Measurements from ENCODE around the gene IDH3A. TPM values are rescaled to one million over a fixed set of nuclear protein-coding genes. Genes with fewer than 3 reads are reported as not detected.

Gene IDH3A
- total and polyA plus RNA-seq, 10 donors = 27.6 to 90.7 (median 70.1) TPM

GRCh38 chr15:78179906-78180305, 30.7 kb downstream of the IDH3A start:
- Histone ChIP-seq H3K27ac (no peak overlapping the region), H3K36me3 (no peaks in the 10 kb centered on the region), H3K27me3 (replicated peaks in 1 of 7) (no peaks in the 10 kb centered on the region), H3K9me3 (no peaks in the 10 kb centered on the region), H3K4me1 (peaks cover 0 to 11% (median 2%) of the 10 kb centered on the region in 6 donors), H3K4me3 (no peak overlapping the region)
- DNase-seq = no peak
- TF ChIP-seq POLR2AphosphoS5 (IDR thresholded peaks at IDR 0.05) (no peak), CTCF (IDR thresholded peaks at IDR 0.05 in 8 of 11, conservative IDR thresholded peaks at IDR 0.05 in 3 of 11) (no peak), POLR2A (IDR thresholded peaks at IDR 0.05) (no peak)
- intact Hi-C loops (cut with DNase I; ENCODE audit: low total_unique reads) = no loop called here
- 85 to 94% (median 91%) methylated on average over 5 of the region's 5 CpGs for WGBS, 5 donors

GRCh38 chr15:78182336-78182700, 33.2 kb downstream of the IDH3A start:
- H3K9me3 ChIP-seq = no peaks in the 10 kb centered on the region
- TF ChIP-seq POLR2A (IDR thresholded peaks at IDR 0.05) (no peak), POLR2AphosphoS5 (IDR thresholded peaks at IDR 0.05) (no peak), CTCF (IDR thresholded peaks at IDR 0.05 in 8 of 11, conservative IDR thresholded peaks at IDR 0.05 in 3 of 11) (no peak)
- no peak overlapping the region for H3K4me3 ChIP-seq
- no peak for DNase-seq
- H3K36me3 ChIP-seq = no peaks in the 10 kb centered on the region
- H3K4me1 ChIP-seq = peaks cover 0 to 4% (median 0%) of the 10 kb centered on the region in 6 donors
- no peaks in the 10 kb centered on the region for H3K27me3 ChIP-seq (replicated peaks in 1 of 7)
- intact Hi-C loops (cut with DNase I; ENCODE audit: low total_unique reads) = no loop called here
- no peak overlapping the region for H3K27ac ChIP-seq
- 83 to 100% (median 94%) methylated on average over 5 of the region's 5 CpGs for WGBS, 5 donors

GRCh38 chr15:78182821-78183220, 33.7 kb downstream of the IDH3A start:
- no peaks in the 10 kb centered on the region for H3K36me3 ChIP-seq
- no peak overlapping the region for H3K4me3 ChIP-seq
- no peaks in the 10 kb centered on the region for H3K27me3 ChIP-seq (replicated peaks in 1 of 7)
- no peak for DNase-seq
- TF ChIP-seq POLR2AphosphoS5 (IDR thresholded peaks at IDR 0.05) = no peak
- no peak for TF ChIP-seq POLR2A (IDR thresholded peaks at IDR 0.05)
- no peak for TF ChIP-seq CTCF (IDR thresholded peaks at IDR 0.05 in 8 of 11, conservative IDR thresholded peaks at IDR 0.05 in 3 of 11)
- WGBS, 5 donors = 90 to 96% (median 93%) methylated on average over 4 of the region's 4 CpGs
- intact Hi-C loops (cut with DNase I; ENCODE audit: low total_unique reads) = no loop called here
- no peak overlapping the region for H3K27ac ChIP-seq
- H3K9me3 ChIP-seq = no peaks in the 10 kb centered on the region
- H3K4me1 ChIP-seq = no peaks in the 10 kb centered on the region

- Histone ChIP-seq H3K9me3 (peaks cover 0 to 14% (median 0%) of the 10 kb centered on the region in 8 donors), H3K27ac (no peak overlapping the region), H3K36me3 (no peaks in the 10 kb centered on the region), H3K4me3 (no peak overlapping the region), H3K4me1 (peaks cover 0 to 5% (median 0%) of the 10 kb centered on the region in 6 donors), H3K27me3 (replicated peaks in 1 of 7) (no peaks in the 10 kb centered on the region)
- WGBS, 5 donors = 92 to 98% (median 94%) methylated on average over 10 of the region's 10 CpGs
- TF ChIP-seq POLR2AphosphoS5 (IDR thresholded peaks at IDR 0.05) = no peak
- no peak for DNase-seq
- intact Hi-C loops (cut with DNase I; ENCODE audit: low total_unique reads) = loop anchor here (5.0 kb wide), 1 partner anchor 81 kb away; no protein-coding TSS in a partner anchor
These were observed 43.8 kb downstream of the IDH3A start for GRCh38 chr15:78192826-78193594.

All from spleen (tissue), 11 donors.